HEK293T (cell line): ENCODE data around the gene MGST1.

ENCODE experiments used
- BHLHE40 ChIP-seq: fragments of 450-650 bp; IDR thresholded peaks from 2 replicates; pipeline ENCODE4 v1.6.1; 2016; ENCODE audit warnings: mild to moderate bottlenecking, moderate library complexity, borderline replicate concordance
- FOXA1 ChIP-seq: fragments of 450-650 bp; IDR thresholded peaks from 2 replicates; pipeline ENCODE4 v1.6.1; 2016; ENCODE audit warnings: mild to moderate bottlenecking
- FOXK2 ChIP-seq: fragments of 450-650 bp; IDR thresholded peaks from 2 replicates; pipeline ENCODE4 v1.6.1; 2016; ENCODE audit warnings: mild to moderate bottlenecking
- HDGF ChIP-seq: fragments of 450-650 bp; IDR thresholded peaks from 2 replicates; pipeline ENCODE4 v1.6.1; 2017; ENCODE audit warnings: antibody characterized with exemption, borderline replicate concordance
- LEF1 ChIP-seq: fragments of 450-650 bp; IDR thresholded peaks from 2 replicates; pipeline ENCODE4 v1.6.1; 2017; ENCODE audit warnings: mild to moderate bottlenecking, borderline replicate concordance
- SP1 ChIP-seq: fragments of 450-650 bp; IDR thresholded peaks from 2 replicates; pipeline ENCODE4 v1.6.1; 2017
- TARDBP ChIP-seq: fragments of 450-650 bp; IDR thresholded peaks from 2 replicates; pipeline ENCODE4 v1.6.1; 2016
- ZNF384 ChIP-seq: fragments of 450-650 bp; IDR thresholded peaks from 2 replicates; pipeline ENCODE4 v1.6.1; 2016
- TF ChIP-seq, protein P1 (sequence below): fragments of 450-650 bp; IDR thresholded peaks from 2 replicates; pipeline ENCODE4 v1.6.1; 2016

DNA sequence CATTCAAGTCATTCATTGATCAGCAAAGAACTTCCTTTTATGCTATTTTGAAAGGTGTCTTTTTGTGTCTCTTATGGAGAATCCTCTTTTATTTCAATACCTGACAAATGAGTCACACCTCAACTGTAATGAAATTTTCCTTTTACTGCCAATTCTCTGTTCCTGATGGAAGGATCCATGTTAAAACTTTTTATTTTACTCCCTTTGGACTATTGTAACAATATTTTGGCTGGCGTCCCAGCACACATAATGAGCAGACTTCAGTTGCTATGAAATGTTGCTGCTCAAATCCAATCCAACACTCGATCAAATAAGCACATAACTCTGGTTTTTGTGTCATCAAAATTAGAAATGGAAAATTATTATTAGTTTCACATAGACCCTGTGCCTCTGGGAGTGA lies 48.0 kb upstream of the MGST1 start:
- no peak for TF ChIP-seq BHLHE40
- no peak for TF ChIP-seq SP1
- TF ChIP-seq HDGF: no peak
- no peak for TF ChIP-seq LEF1
- no peak for TF ChIP-seq TARDBP
- TF ChIP-seq, protein P1, sequence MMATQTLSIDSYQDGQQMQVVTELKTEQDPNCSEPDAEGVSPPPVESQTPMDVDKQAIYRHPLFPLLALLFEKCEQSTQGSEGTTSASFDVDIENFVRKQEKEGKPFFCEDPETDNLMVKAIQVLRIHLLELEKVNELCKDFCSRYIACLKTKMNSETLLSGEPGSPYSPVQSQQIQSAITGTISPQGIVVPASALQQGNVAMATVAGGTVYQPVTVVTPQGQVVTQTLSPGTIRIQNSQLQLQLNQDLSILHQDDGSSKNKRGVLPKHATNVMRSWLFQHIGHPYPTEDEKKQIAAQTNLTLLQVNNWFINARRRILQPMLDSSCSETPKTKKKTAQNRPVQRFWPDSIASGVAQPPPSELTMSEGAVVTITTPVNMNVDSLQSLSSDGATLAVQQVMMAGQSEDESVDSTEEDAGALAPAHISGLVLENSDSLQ: no peak
- TF ChIP-seq FOXK2: no peak
- TF ChIP-seq FOXA1: no peak
- TF ChIP-seq ZNF384: no peak
